HG03571 (cell line): ENCODE results near the gene PITX2.

Source experiments
- ATAC-seq: cut with Tn5 transposase; IDR thresholded peaks from one replicate; pipeline ENCODE4 v1.9.1; 2021; ENCODE audit not compliant: unreplicated experiment

Gene PITX2

GRCh38 chr4:110622841-110623717 is at the start of gene PITX2:
TSS of gene PITX2 (minus strand) at chr4:110623077. CDS start at chr4:110622460, 617 bp downstream.
- no peak for ATAC-seq

- ATAC-seq: no peak
These were observed 48.8 kb upstream of the PITX2 start for GRCh38 chr4:110671679-110672078.

GRCh38 chr4:110669663-110670062 is 46.8 kb upstream of the PITX2 start:
- no peak for ATAC-seq

GRCh38 chr4:110668463-110669235 is 45.8 kb upstream of the PITX2 start:
- ATAC-seq: no peak

GRCh38 chr4:110667670-110668069 is 44.8 kb upstream of the PITX2 start:
- no peak for ATAC-seq

GRCh38 chr4:110666030-110666429 is 43.2 kb upstream of the PITX2 start:
- no peak for ATAC-seq

- no peak for ATAC-seq
These were observed 41.0 kb upstream of the PITX2 start for GRCh38 chr4:110663738-110664444.

- no peak for ATAC-seq
These were observed 40.3 kb upstream of the PITX2 start for GRCh38 chr4:110663206-110663605.

- ATAC-seq: no peak
These were observed 37.9 kb upstream of the PITX2 start for GRCh38 chr4:110660755-110661154.

GRCh38 chr4:110654254-110654635 is 31.4 kb upstream of the PITX2 start:
- ATAC-seq: no peak

- ATAC-seq: no peak
These were observed 30.7 kb upstream of the PITX2 start for GRCh38 chr4:110653321-110654253.

GRCh38 chr4:110644008-110644407 is 21.1 kb upstream of the PITX2 start:
- no peak for ATAC-seq

GRCh38 chr4:110643096-110643495 is 20.2 kb upstream of the PITX2 start:
- ATAC-seq: no peak

GRCh38 chr4:110641218-110641617 is 18.3 kb upstream of the PITX2 start:
- ATAC-seq: no peak

- ATAC-seq: no peak
These were observed 17.7 kb upstream of the PITX2 start for GRCh38 chr4:110640576-110640975.

- ATAC-seq: no peak
These were observed 16.6 kb upstream of the PITX2 start for GRCh38 chr4:110639207-110640090.

GRCh38 chr4:110638089-110638746 is 15.3 kb upstream of the PITX2 start:
- no peak for ATAC-seq

GRCh38 chr4:110637408-110638088 is 14.7 kb upstream of the PITX2 start:
- ATAC-seq: no peak
